ENCODE results near the gene KSR2. TPM values are rescaled to one million over a fixed set of nuclear protein-coding genes. Genes with fewer than 3 reads are reported as not detected.
A peak's percentile ranks its signal among the peaks of the same experiment; 100 is the strongest.

Gene KSR2
- total RNA-seq, 1 experiment from 2014 or later: 0.15 TPM

DNA sequence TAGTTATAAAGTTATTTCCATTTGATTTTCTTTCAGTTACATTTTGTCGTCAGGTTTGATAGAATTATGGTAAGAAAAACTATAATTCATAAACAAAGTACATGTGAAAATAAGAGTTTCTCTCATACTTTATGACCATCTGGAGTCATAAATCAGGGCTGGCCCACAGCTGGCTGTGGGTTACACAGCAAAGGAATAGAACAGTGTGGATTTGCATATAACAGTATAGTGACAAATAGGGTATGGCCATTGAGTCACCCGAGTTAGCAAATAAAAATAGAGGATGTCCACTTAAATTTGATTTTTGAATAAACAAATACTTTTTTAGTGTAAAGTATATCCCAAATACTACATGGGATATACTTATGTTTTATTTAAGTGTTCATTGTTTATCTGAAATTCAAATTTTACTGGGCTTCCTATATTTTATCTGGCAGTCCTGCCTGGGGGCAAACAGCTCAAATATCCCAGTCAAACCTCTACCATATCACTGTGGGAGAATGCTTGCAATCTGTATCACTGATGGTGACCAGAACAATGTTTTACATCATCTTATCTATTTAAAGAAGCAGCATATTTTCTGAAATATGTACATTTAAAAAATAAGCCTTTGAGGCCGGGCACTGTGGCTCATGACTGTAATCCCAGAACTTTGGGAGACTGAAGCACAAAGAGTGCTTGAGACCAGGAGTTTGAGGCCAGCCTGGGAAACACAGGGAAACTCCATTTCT is 65.5 kb downstream of the KSR2 start:
- no peaks in the 10 kb centered on the region for H3K27me3 ChIP-seq (ENCODE audit: control insufficient read depth, insufficient read depth, low read length)
- DNase-seq (ENCODE audit: low read depth, low spot score) (no peak), ATAC-seq (no peak)
- H3K36me3 ChIP-seq (ENCODE audit: control insufficient read depth, insufficient read depth, low read length): no peaks in the 10 kb centered on the region
- no peak for TF ChIP-seq POLR2AphosphoS5 (IDR thresholded peaks at IDR 0.05; ENCODE audit: low read depth, low read length)
- in situ Hi-C loops (cut with HindIII; ENCODE audit: low pct_unique_long_range_greater_than_20kb, low sequenced_read_pairs) (no loop called here), intact Hi-C loops (cut with micrococcal nuclease; ENCODE audit: unreplicated experiment) (no loop called here)
- no peaks in the 10 kb centered on the region for H3K9me3 ChIP-seq (ENCODE audit: control insufficient read depth, insufficient read depth, low read depth, low read length)
- no peak overlapping the region for H3K4me3 ChIP-seq (ENCODE audit: low read depth in 2 of 2, low read length in 2 of 2)
- no peaks in the 10 kb centered on the region for H3K4me1 ChIP-seq (ENCODE audit: control insufficient read depth, insufficient read depth, low read length)
- POLR2A ChIA-PET: no interaction called here
- CTCF ChIA-PET: no interaction called here
- no TSS peak for BruUV-seq (replicated peaks)
- H3K27ac ChIP-seq (ENCODE audit: low read length): no peak overlapping the region

DNA sequence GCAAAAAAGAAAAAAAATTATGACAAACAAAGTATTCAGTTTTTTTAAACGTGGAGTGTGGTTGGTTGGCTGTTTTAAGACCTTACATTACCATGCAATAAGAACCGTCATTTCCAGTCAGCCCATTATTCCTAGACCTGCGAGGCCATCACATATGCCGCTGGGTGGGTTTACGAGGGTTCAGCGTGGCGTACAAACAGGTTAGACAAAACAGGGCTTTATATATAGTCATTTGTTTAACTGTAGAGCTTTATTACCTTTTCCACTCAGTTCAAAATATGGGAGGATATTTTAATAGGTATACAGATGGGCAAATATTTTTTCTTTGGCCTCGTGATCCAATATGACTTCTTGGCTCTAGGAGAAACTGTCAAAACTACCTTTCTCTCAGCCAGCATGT is 67.2 kb downstream of the KSR2 start:
- intact Hi-C loops (cut with micrococcal nuclease; ENCODE audit: unreplicated experiment): no loop called here
- Histone ChIP-seq H3K4me3 (ENCODE audit: low read depth in 2 of 2, low read length in 2 of 2) (no peak overlapping the region), H3K27me3 (ENCODE audit: control insufficient read depth, insufficient read depth, low read length) (no peaks in the 10 kb centered on the region), H3K27ac (ENCODE audit: low read length) (no peak overlapping the region), H3K36me3 (ENCODE audit: control insufficient read depth, insufficient read depth, low read length) (no peaks in the 10 kb centered on the region), H3K4me1 (ENCODE audit: control insufficient read depth, insufficient read depth, low read length) (no peaks in the 10 kb centered on the region), H3K9me3 (ENCODE audit: control insufficient read depth, insufficient read depth, low read depth, low read length) (no peaks in the 10 kb centered on the region)
- TF ChIP-seq, protein P1, sequence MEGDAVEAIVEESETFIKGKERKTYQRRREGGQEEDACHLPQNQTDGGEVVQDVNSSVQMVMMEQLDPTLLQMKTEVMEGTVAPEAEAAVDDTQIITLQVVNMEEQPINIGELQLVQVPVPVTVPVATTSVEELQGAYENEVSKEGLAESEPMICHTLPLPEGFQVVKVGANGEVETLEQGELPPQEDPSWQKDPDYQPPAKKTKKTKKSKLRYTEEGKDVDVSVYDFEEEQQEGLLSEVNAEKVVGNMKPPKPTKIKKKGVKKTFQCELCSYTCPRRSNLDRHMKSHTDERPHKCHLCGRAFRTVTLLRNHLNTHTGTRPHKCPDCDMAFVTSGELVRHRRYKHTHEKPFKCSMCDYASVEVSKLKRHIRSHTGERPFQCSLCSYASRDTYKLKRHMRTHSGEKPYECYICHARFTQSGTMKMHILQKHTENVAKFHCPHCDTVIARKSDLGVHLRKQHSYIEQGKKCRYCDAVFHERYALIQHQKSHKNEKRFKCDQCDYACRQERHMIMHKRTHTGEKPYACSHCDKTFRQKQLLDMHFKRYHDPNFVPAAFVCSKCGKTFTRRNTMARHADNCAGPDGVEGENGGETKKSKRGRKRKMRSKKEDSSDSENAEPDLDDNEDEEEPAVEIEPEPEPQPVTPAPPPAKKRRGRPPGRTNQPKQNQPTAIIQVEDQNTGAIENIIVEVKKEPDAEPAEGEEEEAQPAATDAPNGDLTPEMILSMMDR (IDR thresholded peaks at IDR 0.05): no peak
- TF ChIP-seq POLR2AphosphoS5 (IDR thresholded peaks at IDR 0.05; ENCODE audit: low read depth, low read length): no peak
- no peak for TF ChIP-seq SIN3A (IDR thresholded peaks at IDR 0.05; ENCODE audit: borderline replicate concordance, insufficient read depth, low read depth, low read length)
- no peak for TF ChIP-seq TCF7L2 (IDR thresholded peaks at IDR 0.05; ENCODE audit: low read depth, low read length)
- TF ChIP-seq, protein P2, sequence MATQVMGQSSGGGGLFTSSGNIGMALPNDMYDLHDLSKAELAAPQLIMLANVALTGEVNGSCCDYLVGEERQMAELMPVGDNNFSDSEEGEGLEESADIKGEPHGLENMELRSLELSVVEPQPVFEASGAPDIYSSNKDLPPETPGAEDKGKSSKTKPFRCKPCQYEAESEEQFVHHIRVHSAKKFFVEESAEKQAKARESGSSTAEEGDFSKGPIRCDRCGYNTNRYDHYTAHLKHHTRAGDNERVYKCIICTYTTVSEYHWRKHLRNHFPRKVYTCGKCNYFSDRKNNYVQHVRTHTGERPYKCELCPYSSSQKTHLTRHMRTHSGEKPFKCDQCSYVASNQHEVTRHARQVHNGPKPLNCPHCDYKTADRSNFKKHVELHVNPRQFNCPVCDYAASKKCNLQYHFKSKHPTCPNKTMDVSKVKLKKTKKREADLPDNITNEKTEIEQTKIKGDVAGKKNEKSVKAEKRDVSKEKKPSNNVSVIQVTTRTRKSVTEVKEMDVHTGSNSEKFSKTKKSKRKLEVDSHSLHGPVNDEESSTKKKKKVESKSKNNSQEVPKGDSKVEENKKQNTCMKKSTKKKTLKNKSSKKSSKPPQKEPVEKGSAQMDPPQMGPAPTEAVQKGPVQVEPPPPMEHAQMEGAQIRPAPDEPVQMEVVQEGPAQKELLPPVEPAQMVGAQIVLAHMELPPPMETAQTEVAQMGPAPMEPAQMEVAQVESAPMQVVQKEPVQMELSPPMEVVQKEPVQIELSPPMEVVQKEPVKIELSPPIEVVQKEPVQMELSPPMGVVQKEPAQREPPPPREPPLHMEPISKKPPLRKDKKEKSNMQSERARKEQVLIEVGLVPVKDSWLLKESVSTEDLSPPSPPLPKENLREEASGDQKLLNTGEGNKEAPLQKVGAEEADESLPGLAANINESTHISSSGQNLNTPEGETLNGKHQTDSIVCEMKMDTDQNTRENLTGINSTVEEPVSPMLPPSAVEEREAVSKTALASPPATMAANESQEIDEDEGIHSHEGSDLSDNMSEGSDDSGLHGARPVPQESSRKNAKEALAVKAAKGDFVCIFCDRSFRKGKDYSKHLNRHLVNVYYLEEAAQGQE (IDR thresholded peaks at IDR 0.05; ENCODE audit: insufficient read depth in 1 of 2, low read depth in 2 of 2, low read length in 1 of 2): no peak
- ChIA-PET CTCF (no interaction called here), POLR2A (interaction anchor here (0.7 kb wide), 1 partner anchor 806 kb away, joined by 3 read pairs; no protein-coding TSS in a partner anchor)
- BruUV-seq (replicated peaks): no TSS peak
- in situ Hi-C loops (cut with HindIII; ENCODE audit: low pct_unique_long_range_greater_than_20kb, low sequenced_read_pairs): no loop called here
- DNase-seq (ENCODE audit: low read depth, low spot score) (no peak), ATAC-seq (no peak)

DNA sequence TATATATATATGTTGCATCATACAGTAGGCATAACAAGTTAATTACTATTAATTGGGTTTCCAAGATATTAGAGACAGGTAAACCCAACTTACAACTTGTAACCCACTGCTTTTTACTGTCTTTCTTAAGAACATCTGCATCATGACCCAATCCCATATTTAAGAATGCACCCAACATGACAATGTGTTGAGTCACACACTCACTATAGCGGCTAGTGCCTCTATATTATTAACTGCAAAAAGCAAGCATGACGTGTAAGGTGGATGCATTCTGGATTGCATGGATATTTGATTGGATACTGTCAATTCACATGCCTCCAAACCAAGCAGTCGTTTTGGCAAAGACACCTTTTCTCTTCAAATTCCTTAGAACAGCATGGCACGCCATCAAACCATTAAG is 68.2 kb downstream of the KSR2 start:
- no peaks in the 10 kb centered on the region for H3K36me3 ChIP-seq (ENCODE audit: control insufficient read depth, insufficient read depth, low read length)
- H3K4me1 ChIP-seq (ENCODE audit: control insufficient read depth, insufficient read depth, low read length): no peaks in the 10 kb centered on the region
- POLR2A ChIA-PET: no interaction called here
- no TSS peak for BruUV-seq (replicated peaks)
- CTCF ChIA-PET: no interaction called here
- ATAC-seq (no peak), DNase-seq (ENCODE audit: low read depth, low spot score) (peak; percentile 1)
- in situ Hi-C loops (cut with HindIII; ENCODE audit: low pct_unique_long_range_greater_than_20kb, low sequenced_read_pairs): no loop called here
- H3K9me3 ChIP-seq (ENCODE audit: control insufficient read depth, insufficient read depth, low read depth, low read length): no peaks in the 10 kb centered on the region
- no peak overlapping the region for H3K27ac ChIP-seq (ENCODE audit: low read length)
- intact Hi-C loops (cut with micrococcal nuclease; ENCODE audit: unreplicated experiment): no loop called here
- TF ChIP-seq, protein P1 (IDR thresholded peaks at IDR 0.05): no peak
- no peak overlapping the region for H3K4me3 ChIP-seq (ENCODE audit: low read depth in 2 of 2, low read length in 2 of 2)
- no peaks in the 10 kb centered on the region for H3K27me3 ChIP-seq (ENCODE audit: control insufficient read depth, insufficient read depth, low read length)
